HAP-1 (cell line): ENCODE results near the gene RPP14.
"Not testable (repeated sequence)": the region's sequence is repeated elsewhere in the genome, so short reads cannot be mapped to it uniquely, and the experiment has no call there.

Source experiments
- DNase-seq, 2 experiments: peaks; one replicate each; pipeline ENCODE4 v3.0.0-alpha.2; 2016 to 2020; ENCODE audit warnings: low spot score in 2 of 2
- H3K27me3 ChIP-seq: fragments of 250-450 bp; sonication (Bioruptor Pico); 2 replicates; pipeline ENCODE4 v1.5.1; 2020; ENCODE audit warnings: low read depth, mild to moderate bottlenecking, moderate library complexity
- H3K36me3 ChIP-seq: fragments of 250-450 bp; sonication (Bioruptor Pico); replicated peaks from 2 replicates; pipeline ENCODE4 v1.5.1; 2020; ENCODE audit warnings: mild to moderate bottlenecking
- H3K4me1 ChIP-seq: fragments of 250-450 bp; sonication (Bioruptor Pico); 2 replicates; pipeline ENCODE4 v1.5.1; 2020; ENCODE audit warnings: mild to moderate bottlenecking
- H3K4me3 ChIP-seq: fragments of 250-450 bp; sonication (Bioruptor Pico); 2 replicates; pipeline ENCODE4 v1.5.1; 2020; ENCODE audit warnings: mild to moderate bottlenecking, moderate library complexity
- H3K9me3 ChIP-seq: fragments of 250-450 bp; sonication (Bioruptor Pico); 2 replicates; pipeline ENCODE4 v1.5.1; 2020; ENCODE audit warnings: mild to moderate bottlenecking, moderate library complexity
- in situ Hi-C: fragments of 300-500 bp; cut with MboI; formaldehyde crosslinking; loops from 3 replicates; pipeline ENCODE4 v1.14.3; 2020; ENCODE audit warnings: low sequenced_read_pairs, inconsistent platforms, mixed read lengths

Gene RPP14

DNA sequence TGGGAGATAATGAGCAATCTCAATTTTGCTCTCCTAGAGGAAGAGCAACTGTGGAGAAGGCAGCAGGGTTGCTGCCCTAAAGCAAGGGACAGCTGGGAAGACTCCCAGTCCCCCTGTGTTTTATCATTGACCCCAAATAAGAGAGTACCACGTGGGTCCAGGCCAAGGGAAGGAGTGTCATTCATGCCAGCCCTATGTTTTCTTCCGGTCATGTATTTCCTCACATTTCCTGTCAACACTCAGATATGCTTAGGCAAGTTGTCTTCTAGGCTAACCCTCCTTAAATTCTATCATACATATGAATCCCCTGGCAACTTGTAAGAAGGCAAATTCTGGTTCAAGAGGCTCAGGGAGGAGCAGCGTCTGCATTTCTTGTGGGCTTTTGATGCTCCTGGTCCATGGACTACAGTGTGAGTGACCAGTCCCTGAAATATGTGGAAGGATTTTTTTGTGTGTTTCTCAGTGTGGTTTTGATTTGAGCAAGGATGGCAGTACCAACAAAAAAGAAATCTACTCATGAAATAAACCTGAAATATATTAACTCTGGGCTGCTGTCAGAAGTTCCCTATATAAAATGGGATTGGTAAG lies 31.9 kb upstream of the RPP14 start:
- Histone ChIP-seq H3K4me3 (no peak overlapping the region), H3K36me3 (no peaks in the 10 kb centered on the region; the same call in 1 of the 2 replicates), H3K4me1 (no peaks in the 10 kb centered on the region), H3K9me3 (no peaks in the 10 kb centered on the region), H3K27me3 (no peaks in the 10 kb centered on the region)
- no peak for DNase-seq
- in situ Hi-C loops, result no loop called here

- DNase-seq, result peak in 1 of 2 experiments; percentile 13
- no peaks in the 10 kb centered on the region for H3K36me3 ChIP-seq
- no peaks in the 10 kb centered on the region for H3K4me1 ChIP-seq
- H3K27me3 ChIP-seq, result no peaks in the 10 kb centered on the region
- no peaks in the 10 kb centered on the region for H3K9me3 ChIP-seq
- in situ Hi-C loops, result no loop called here
- H3K4me3 ChIP-seq, result no peak overlapping the region
Observed at GRCh38 chr3:58281069-58281468, 25.0 kb upstream of the RPP14 start.

GRCh38 chr3:58285334-58285733 lies 20.7 kb upstream of the RPP14 start:
- no peak overlapping the region for H3K4me3 ChIP-seq
- in situ Hi-C loops, result no loop called here

DNA sequence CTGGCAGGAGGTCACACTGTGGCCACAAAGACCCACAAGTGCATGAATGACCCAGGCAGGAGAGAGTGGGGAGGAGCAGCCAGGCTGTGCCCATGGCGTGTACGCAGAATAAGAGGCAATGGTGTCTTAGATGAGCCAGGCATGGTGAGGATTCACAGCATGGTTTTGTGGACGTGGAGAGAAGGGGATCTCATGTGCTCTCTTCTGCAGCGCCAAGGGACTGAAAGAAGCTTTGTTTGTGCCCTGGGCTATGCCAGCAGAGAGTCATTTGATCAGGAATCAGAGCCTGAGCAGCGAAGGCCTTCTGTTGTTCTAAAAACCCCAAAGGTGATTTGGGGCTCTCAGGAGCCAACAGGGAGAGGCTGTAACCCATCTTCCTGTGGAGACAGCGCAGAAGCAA lies 18.7 kb upstream of the RPP14 start:
- H3K27me3 ChIP-seq, result no peaks in the 10 kb centered on the region
- in situ Hi-C loops, result no loop called here
- no peaks in the 10 kb centered on the region for H3K36me3 ChIP-seq
- H3K4me3 ChIP-seq, result no peak overlapping the region
- H3K9me3 ChIP-seq, result no peaks in the 10 kb centered on the region
- no peaks in the 10 kb centered on the region for H3K4me1 ChIP-seq
- DNase-seq, result no peak

More at GRCh38 chr3:58285334-58285733, 20.7 kb upstream of the RPP14 start:
- H3K36me3 ChIP-seq, result no peaks in the 10 kb centered on the region
- no peaks in the 10 kb centered on the region for H3K27me3 ChIP-seq
- no peak for DNase-seq
- H3K9me3 ChIP-seq, result no peaks in the 10 kb centered on the region
- H3K4me1 ChIP-seq, result no peaks in the 10 kb centered on the region

DNA sequence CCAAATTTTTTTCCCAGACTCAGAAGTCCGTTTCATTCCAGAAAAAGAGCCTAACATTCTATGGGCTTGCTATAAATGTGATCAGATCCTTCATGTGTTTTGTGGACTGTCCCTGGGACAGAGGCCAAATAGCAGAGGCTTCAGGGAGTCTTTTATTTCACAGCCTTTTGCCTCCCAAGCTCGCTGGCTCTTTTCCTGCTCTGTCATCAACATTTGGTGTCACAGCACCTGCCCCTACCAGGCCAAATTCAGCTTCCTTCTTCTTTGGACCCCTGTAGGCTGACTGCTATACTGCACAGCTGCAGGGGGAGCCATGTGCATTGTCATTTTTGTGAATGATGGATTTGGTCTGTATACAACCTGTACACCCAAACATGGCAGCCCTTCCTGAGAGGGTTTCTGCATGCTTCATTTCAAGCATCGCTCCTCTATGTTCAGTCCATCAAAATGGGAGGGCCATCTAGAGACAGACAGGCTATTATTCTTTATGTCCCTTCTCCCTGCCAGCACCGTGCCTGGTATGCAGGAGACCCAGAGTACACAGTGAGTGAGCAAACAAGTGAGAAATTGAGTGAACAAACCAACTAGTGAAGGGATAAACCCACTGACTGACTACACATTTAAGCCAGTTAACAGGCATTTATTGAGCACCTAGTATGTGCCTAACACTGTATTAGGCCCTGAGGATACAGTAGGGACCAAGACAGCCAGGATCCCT lies 17.9 kb upstream of the RPP14 start:
- Histone ChIP-seq H3K27me3 (no peaks in the 10 kb centered on the region), H3K9me3 (no peaks in the 10 kb centered on the region), H3K4me3 (no peak overlapping the region), H3K4me1 (no peaks in the 10 kb centered on the region), H3K36me3 (no peaks in the 10 kb centered on the region)
- no peak for DNase-seq
- in situ Hi-C loops, result no loop called here

DNA sequence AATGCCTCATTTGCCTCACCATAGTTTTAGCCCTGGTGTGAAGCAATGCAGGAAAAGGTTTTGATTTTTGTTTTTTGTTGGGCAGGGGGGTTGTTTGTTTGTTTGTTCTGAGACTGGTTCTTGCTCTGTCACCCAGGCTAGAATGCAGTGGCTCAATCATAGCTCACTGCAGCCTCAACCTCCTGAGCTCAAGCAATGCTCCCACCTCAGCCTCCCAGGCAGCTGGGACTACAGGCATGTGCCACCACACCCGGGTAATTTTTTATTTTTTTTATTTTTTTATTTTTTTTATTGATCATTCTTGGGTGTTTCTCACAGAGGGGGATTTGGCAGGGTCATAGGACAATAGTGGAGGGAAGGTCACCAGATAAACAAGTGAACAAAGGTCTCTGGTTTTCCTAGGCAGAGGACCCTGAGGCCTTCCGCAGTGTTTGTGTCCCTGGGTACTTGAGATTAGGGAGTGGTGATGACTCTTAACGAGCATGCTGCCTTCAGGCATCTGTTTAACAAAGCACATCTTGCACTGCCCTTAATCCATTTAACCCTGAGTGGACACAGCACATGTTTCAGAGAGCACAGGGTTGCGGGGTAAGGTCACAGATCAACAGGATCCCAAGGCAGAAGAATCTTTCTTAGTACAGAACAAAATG lies 17.0 kb upstream of the RPP14 start:
- H3K36me3 ChIP-seq, H3K4me1 ChIP-seq, H3K9me3 ChIP-seq, in situ Hi-C loops, H3K4me3 ChIP-seq, DNase-seq, H3K27me3 ChIP-seq: not testable (repeated sequence)

DNA sequence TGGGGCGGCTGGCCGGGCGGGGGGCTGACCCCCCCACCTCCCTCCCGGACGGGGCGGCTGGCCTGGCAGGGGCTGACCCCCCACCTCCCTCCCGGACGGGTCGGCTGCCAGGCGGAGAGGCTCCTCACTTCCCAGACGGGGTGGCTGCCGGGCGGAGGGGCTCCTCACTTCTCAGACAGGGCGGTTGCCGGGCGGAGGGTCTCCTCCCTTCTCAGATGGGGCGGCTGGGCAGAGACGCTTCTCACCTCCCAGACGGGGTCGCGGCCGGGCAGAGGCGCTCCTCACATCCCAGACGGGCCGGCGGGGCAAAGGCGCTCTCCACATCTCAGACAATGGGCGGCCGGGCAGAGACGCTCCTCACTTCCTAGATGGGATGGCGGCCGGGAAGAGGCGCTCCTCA lies 15.6 kb upstream of the RPP14 start:
- H3K4me1 ChIP-seq, H3K36me3 ChIP-seq, H3K4me3 ChIP-seq, H3K9me3 ChIP-seq, in situ Hi-C loops, DNase-seq, H3K27me3 ChIP-seq: not testable (repeated sequence)

DNA sequence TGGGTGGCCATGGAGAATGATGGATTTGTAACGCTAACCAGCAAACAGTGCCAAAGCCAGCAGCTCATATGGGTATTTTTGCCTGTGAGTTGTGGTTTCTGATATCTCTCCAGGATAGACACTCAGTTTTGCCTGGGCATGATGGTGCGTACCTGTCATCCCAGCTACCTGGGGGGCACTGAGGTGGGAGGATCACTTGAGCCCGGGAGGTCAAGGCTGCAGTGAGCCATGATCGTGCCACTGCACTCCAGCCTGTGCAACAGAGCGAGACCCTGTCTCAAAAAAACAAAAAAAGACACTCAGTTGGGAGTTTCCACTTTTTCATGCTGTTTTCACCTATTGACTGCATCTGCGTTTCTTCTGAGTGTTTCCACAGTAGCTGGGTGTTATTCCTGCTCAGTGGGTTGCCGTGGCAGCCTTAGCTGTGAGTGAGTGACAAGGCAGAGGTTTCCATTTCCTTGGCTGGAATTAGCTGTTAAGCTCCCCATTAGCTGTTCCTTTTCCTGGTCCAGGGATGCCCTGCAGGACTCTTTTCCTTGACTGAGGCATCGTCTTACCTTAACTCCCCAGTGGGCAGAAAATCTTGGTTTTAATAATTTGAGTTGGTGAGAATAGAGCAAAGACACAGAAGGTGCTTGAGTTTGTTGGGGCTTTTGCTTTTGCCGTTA lies 14.2 kb upstream of the RPP14 start:
- Histone ChIP-seq H3K9me3 (no peaks in the 10 kb centered on the region), H3K27me3 (no peaks in the 10 kb centered on the region), H3K4me3 (no peak overlapping the region), H3K4me1 (no peaks in the 10 kb centered on the region), H3K36me3 (no peaks in the 10 kb centered on the region)
- no peak for DNase-seq
- in situ Hi-C loops, result no loop called here

DNA sequence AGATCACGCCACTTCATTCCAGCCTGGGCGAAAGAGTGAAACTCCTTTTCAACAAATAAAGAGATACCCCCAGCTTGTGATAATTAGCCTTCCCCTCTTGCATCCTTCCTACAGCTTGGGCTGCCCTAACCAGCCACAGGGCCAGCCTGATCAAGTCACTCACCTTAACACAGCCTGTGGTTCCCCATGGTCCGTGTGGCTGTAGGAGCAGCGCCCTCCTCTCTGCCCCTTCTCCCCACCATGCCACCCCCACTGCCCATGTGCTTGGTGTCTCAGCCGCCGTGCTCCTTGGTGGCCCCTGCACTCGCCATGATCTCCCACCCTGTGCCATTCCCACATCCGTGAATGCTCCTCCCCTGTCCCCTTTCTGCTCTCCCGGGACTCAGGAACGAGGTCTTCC lies 13.2 kb upstream of the RPP14 start:
- in situ Hi-C loops, result no loop called here
- Histone ChIP-seq H3K27me3 (no peaks in the 10 kb centered on the region), H3K36me3 (no peaks in the 10 kb centered on the region), H3K4me3 (no peak overlapping the region), H3K9me3 (no peaks in the 10 kb centered on the region), H3K4me1 (no peaks in the 10 kb centered on the region)
- DNase-seq, result no peak

GRCh38 chr3:58293516-58293915 lies 12.5 kb upstream of the RPP14 start:
- H3K4me1 ChIP-seq, result no peaks in the 10 kb centered on the region
- no peaks in the 10 kb centered on the region for H3K36me3 ChIP-seq
- H3K27me3 ChIP-seq, result no peaks in the 10 kb centered on the region
- no peak overlapping the region for H3K4me3 ChIP-seq
- no peak for DNase-seq
- in situ Hi-C loops, result no loop called here
- H3K9me3 ChIP-seq, result no peaks in the 10 kb centered on the region

DNA sequence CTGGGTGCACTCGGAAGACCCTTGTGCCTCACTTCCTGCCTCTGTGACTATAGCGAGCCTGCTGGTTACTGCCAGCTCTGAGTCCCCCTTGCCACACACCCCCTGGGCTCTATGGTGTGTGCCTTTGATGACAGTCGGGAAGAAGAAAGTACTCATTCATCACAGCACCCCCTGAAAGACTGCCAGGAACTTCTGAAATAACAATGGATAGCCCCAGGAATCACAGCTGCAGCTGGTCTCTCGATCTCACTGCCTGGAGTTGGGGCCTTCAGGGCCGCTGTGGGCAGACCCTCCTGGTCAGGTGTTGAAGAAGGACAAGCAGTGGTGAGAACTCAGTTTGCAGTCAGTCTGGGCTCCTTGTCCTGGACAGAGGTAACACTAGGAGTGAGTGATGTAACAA lies 9.8 kb upstream of the RPP14 start:
- Histone ChIP-seq H3K4me3 (no peak overlapping the region), H3K27me3 (peaks cover 6% of the 10 kb centered on the region; the same call in 1 of the 2 replicates), H3K4me1 (no peaks in the 10 kb centered on the region), H3K9me3 (no peaks in the 10 kb centered on the region), H3K36me3 (no peaks in the 10 kb centered on the region)
- no peak for DNase-seq
- in situ Hi-C loops, result no loop called here

DNA sequence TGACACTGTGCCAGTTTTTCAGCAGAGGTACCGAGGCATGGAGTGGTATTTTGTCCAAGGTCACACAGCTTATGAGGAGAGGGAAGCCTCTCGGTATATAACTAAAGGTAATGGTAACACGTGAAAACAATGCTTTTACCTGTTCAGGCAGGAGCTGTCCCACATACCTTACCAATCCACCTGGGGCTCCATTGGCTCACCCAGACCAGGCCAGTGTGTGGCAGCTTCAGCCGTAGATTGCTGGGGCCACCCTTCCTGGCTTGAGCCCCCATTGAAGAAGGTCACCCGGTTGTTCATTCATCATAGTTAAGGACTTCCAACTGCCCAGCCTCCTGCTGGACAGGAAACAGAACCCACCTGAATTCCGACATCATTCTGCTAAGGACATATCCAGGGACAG lies 9.2 kb upstream of the RPP14 start:
- no peak for DNase-seq
- H3K4me1 ChIP-seq, result no peaks in the 10 kb centered on the region
- in situ Hi-C loops, result no loop called here
- H3K4me3 ChIP-seq, result no peak overlapping the region
- 0 out of 2 replicates have a peak, but pooled peaks cover 2% of the 10 kb centered on the region for H3K9me3 ChIP-seq
- no peaks in the 10 kb centered on the region for H3K36me3 ChIP-seq
- peaks cover 10% of the 10 kb centered on the region; the same call in 1 of the 2 replicates for H3K27me3 ChIP-seq

- Histone ChIP-seq H3K4me1 (no peaks in the 10 kb centered on the region), H3K4me3 (no peak overlapping the region), H3K9me3 (0 out of 2 replicates have a peak, but pooled peaks cover 2% of the 10 kb centered on the region), H3K36me3 (no peaks in the 10 kb centered on the region), H3K27me3 (peaks cover 10% of the 10 kb centered on the region; the same call in 1 of the 2 replicates)
- no peak for DNase-seq
- in situ Hi-C loops, result no loop called here
Observed at GRCh38 chr3:58298190-58298589, 7.9 kb upstream of the RPP14 start.

DNA sequence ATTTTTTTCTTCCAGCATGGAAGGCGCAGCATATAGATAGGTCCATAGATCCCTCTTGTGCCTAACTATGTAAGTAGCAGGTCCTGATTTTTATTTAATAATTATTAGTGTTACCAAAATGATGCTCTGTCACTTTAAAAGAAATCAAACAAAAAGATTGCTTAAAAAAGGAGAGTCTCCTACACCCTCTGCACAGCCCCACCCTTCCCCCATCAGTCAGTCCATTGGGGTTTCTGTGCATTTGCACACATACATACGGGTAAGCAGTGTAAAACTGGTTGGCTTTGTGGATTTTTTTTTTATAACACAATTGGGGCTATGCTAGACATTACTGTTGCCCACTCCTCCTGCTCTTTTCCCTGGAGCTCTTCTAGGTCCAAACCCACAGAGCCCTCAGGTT lies 7.0 kb upstream of the RPP14 start:
- Histone ChIP-seq H3K4me1 (no peaks in the 10 kb centered on the region), H3K36me3 (no peaks in the 10 kb centered on the region), H3K27me3 (peaks cover 10% of the 10 kb centered on the region; the same call in 1 of the 2 replicates), H3K4me3 (no peak overlapping the region), H3K9me3 (0 out of 2 replicates have a peak, but pooled peaks cover 2% of the 10 kb centered on the region)
- no peak for DNase-seq
- in situ Hi-C loops, result no loop called here
